ENCODE results near the gene HPGD.

The HPGD gene

GRCh38 chr4:174505007-174505406 lies 17.3 kb downstream of the HPGD start:
- no peaks in the 10 kb centered on the region for H3K9me3 ChIP-seq (ENCODE audit: severe bottlenecking)
- no peak for DNase-seq
- H3K27ac ChIP-seq, result no peak overlapping the region
- H3K27me3 ChIP-seq (ENCODE audit: insufficient read depth, low read depth, severe bottlenecking), result no peaks in the 10 kb centered on the region
- no peaks in the 10 kb centered on the region for H3K36me3 ChIP-seq
- TF ChIP-seq, protein P1, sequence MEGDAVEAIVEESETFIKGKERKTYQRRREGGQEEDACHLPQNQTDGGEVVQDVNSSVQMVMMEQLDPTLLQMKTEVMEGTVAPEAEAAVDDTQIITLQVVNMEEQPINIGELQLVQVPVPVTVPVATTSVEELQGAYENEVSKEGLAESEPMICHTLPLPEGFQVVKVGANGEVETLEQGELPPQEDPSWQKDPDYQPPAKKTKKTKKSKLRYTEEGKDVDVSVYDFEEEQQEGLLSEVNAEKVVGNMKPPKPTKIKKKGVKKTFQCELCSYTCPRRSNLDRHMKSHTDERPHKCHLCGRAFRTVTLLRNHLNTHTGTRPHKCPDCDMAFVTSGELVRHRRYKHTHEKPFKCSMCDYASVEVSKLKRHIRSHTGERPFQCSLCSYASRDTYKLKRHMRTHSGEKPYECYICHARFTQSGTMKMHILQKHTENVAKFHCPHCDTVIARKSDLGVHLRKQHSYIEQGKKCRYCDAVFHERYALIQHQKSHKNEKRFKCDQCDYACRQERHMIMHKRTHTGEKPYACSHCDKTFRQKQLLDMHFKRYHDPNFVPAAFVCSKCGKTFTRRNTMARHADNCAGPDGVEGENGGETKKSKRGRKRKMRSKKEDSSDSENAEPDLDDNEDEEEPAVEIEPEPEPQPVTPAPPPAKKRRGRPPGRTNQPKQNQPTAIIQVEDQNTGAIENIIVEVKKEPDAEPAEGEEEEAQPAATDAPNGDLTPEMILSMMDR (IDR thresholded peaks at IDR 0.05; ENCODE audit: low read depth, low read length), result no peak
- H3K4me3 ChIP-seq (ENCODE audit: low read depth, low read length), result no peak overlapping the region

- H3K27ac ChIP-seq, result no peak overlapping the region
- H3K36me3 ChIP-seq, result no peaks in the 10 kb centered on the region
- H3K4me3 ChIP-seq (ENCODE audit: low read depth, low read length), result no peak overlapping the region
- H3K27me3 ChIP-seq (ENCODE audit: insufficient read depth, low read depth, severe bottlenecking), result no peaks in the 10 kb centered on the region
- TF ChIP-seq, protein P1 (IDR thresholded peaks at IDR 0.05; ENCODE audit: low read depth, low read length), result no peak
- H3K9me3 ChIP-seq (ENCODE audit: severe bottlenecking), result no peaks in the 10 kb centered on the region
- DNase-seq, result no peak
Measured at GRCh38 chr4:174503079-174503715, 19.1 kb downstream of the HPGD start.

DNA sequence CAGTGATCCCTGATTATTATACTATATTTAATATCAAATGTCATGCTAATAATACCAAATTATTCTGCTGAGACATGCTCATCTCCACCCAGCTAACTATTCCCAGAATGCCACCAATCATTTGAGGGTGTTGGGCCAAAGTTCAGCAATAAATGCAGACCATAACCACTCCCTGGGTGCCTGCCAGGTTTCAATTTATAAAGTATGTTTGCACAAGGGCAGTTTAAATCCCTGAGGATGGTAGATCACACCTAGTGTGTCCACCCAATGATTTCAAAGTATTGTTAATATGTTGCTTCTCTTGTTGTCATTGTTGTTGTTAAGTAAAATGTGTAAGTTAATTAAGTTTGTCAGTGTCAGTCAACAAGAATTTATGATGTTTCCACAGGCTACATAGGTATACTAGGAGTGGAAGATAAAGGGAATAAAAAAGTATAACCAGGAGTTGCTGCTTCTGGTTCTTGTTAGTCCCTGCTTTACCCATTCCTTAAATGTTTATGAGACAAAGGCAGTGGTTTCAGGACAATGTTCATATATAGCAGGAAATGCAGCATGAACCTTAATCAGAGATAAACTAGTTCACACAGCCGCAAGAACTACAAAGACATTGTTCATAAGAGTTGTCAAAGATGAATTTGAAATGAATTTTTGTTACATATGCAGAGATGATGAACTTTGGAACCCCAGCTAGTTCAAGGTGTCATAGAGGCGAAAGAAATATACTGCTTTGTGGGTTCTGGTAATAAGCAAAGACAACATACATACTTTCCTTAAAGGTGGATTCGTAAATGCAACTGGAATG lies 25.5 kb downstream of the HPGD start:
- no peak overlapping the region for H3K4me3 ChIP-seq (ENCODE audit: low read depth, low read length)
- H3K27me3 ChIP-seq (ENCODE audit: insufficient read depth, low read depth, severe bottlenecking), result no peaks in the 10 kb centered on the region
- no peaks in the 10 kb centered on the region for H3K9me3 ChIP-seq (ENCODE audit: severe bottlenecking)
- no peak for DNase-seq
- no peaks in the 10 kb centered on the region for H3K36me3 ChIP-seq
- no peak overlapping the region for H3K27ac ChIP-seq
- TF ChIP-seq, protein P1 (IDR thresholded peaks at IDR 0.05; ENCODE audit: low read depth, low read length), result no peak

GRCh38 chr4:174495626-174496025 lies 26.7 kb downstream of the HPGD start:
- no peak overlapping the region for H3K27ac ChIP-seq
- TF ChIP-seq, protein P1 (IDR thresholded peaks at IDR 0.05; ENCODE audit: low read depth, low read length), result no peak
- H3K36me3 ChIP-seq, result no peaks in the 10 kb centered on the region
- no peak overlapping the region for H3K4me3 ChIP-seq (ENCODE audit: low read depth, low read length)
- no peak for DNase-seq
- H3K9me3 ChIP-seq (ENCODE audit: severe bottlenecking), result no peaks in the 10 kb centered on the region
- H3K27me3 ChIP-seq (ENCODE audit: insufficient read depth, low read depth, severe bottlenecking), result no peaks in the 10 kb centered on the region

DNA sequence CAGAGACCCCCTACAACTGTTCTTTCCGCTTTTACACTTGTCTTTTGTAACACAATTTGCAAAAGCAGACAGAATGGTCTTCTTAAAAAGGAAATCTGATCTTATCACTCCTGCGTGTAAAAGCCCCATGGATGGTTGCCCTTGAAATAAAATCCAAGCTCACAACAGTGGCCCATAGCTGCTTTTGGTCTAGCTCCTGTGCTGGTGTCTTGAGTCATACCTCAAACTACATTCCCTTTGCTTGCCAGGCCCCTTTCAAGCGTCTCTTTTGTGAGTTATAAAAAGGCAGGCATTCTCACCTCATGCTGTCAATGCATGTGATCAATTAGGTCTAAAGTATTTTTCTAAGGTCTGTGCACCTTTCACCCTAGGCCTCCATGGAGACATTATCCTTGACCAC lies 27.6 kb downstream of the HPGD start:
- H3K27me3 ChIP-seq (ENCODE audit: insufficient read depth, low read depth, severe bottlenecking), result no peaks in the 10 kb centered on the region
- TF ChIP-seq, protein P1 (IDR thresholded peaks at IDR 0.05; ENCODE audit: low read depth, low read length), result no peak

More for the DNA sequence above, 27.6 kb downstream of the HPGD start:
- Histone ChIP-seq H3K36me3 (no peaks in the 10 kb centered on the region), H3K4me3 (ENCODE audit: low read depth, low read length) (no peak overlapping the region), H3K27ac (no peak overlapping the region), H3K9me3 (ENCODE audit: severe bottlenecking) (no peaks in the 10 kb centered on the region)
- DNase-seq, result no peak

Measured in WERI-Rb-1 (cell line).